ENCODE measurements around the gene TPRX1.
A peak's percentile ranks its signal among the peaks of the same experiment; 100 is the strongest.

- TF ChIP-seq MAFK (IDR thresholded peaks at IDR 0.05; ENCODE audit: low read depth, low read length) (no peak), SMC3 (IDR thresholded peaks at IDR 0.05; ENCODE audit: low read depth, low read length) (no peak), CTCF (conservative IDR thresholded peaks at IDR 0.05; ENCODE audit: low read depth, low read length) (peak; percentile 46), BHLHE40 (IDR thresholded peaks at IDR 0.05; ENCODE audit: low read depth, low read length) (no peak), RAD21 (IDR thresholded peaks at IDR 0.05; ENCODE audit: low read length) (no peak; the same call in 1 of the 2 replicates), RFX5 (IDR thresholded peaks at IDR 0.05; ENCODE audit: low read depth, low read length) (no peak), MXI1 (IDR thresholded peaks at IDR 0.05; ENCODE audit: borderline replicate concordance, low read depth, low read length) (no peak), MAZ (IDR thresholded peaks at IDR 0.05; ENCODE audit: borderline replicate concordance, low read depth, low read length) (no peak), CHD1 (IDR thresholded peaks at IDR 0.05; ENCODE audit: low read depth, low read length) (no peak), ELK1 (IDR thresholded peaks at IDR 0.05; ENCODE audit: borderline replicate concordance, low read depth, low read length) (no peak)
Observed at GRCh38 chr19:47813304-47813994, 9.1 kb upstream of the TPRX1 start.

Data from IMR-90 (cell line).